Mucosa of descending colon (tissue), 3 donors: ENCODE data around the gene ARHGAP27. TPM values are rescaled to one million over a fixed set of nuclear protein-coding genes. Genes with fewer than 3 reads are reported as not detected.

Experiments
- ATAC-seq: fragments of 200-7000 bp; cut with Tn5 transposase; one replicate; pipeline ENCODE4 v1.9.1; 2020; ENCODE audit warnings: mild to moderate bottlenecking, moderate library complexity
- DNase-seq, 3 donors: peaks; one replicate each; pipeline ENCODE4 v3.0.0-alpha.2; 2020
- H3K36me3 ChIP-seq: fragments of 200-600 bp; one replicate; pipeline ENCODE4 v1.8.0; 2021; ENCODE audit warnings: low read depth, mild to moderate bottlenecking
- H3K4me1 ChIP-seq: fragments of 200-600 bp; one replicate; pipeline ENCODE4 v1.8.0; 2021; ENCODE audit warnings: low read depth, mild to moderate bottlenecking
- H3K4me3 ChIP-seq: fragments of 200-600 bp; one replicate; pipeline ENCODE4 v1.8.0; 2021; ENCODE audit warnings: mild to moderate bottlenecking
- H3K9me3 ChIP-seq: fragments of 200-600 bp; one replicate; pipeline ENCODE4 v1.8.0; 2021; ENCODE audit warnings: mild to moderate bottlenecking
- CTCF ChIP-seq: fragments of 200-600 bp; IDR thresholded peaks from one replicate; pipeline ENCODE4 v1.8.0; 2022; ENCODE audit warnings: antibody characterized with exemption, mild to moderate bottlenecking
- intact Hi-C, 2 donors: fragments of 100-400 bp; cut with DNase I in 1 of 2; cut with micrococcal nuclease in 1 of 2; formaldehyde crosslinking; loops; one replicate each; pipeline versions ENCODE4 v1.11.0 to v1.11.1; 2022; cut with DNase I, micrococcal nuclease
- total RNA-seq, 3 donors: library from RNA; stranded (reverse); fragmentation: NEBNext Ultra II Directional in 2 of 3; extraction: Animal tissue kit (Norgen Biotek cat#: 25700) in 2 of 3; gene quantifications; one replicate each; pipeline versions ENCODE4 v1.2.1 to v1.2.4, GENCODE V29; 2021 to 2023
- donor health status: DM: no; HTN: no; CAD: no; lungs with moderate emphysema.
- donor health status: DM: no; HTN: no; CAD: no.
- donor health status: DM: no; HTN: yes; CAD: no.

Gene ARHGAP27
- total RNA-seq, 3 donors from 2014 or later: 88.7 to 199 (median 165) TPM

GRCh38 chr17:45394091-45394490 is 38.6 kb downstream of the ARHGAP27 start:
- DNase-seq (no peak), ATAC-seq (no peak)
- Histone ChIP-seq H3K36me3 (no peaks in the 10 kb centered on the region), H3K9me3 (no peaks in the 10 kb centered on the region), H3K4me3 (no peak overlapping the region), H3K4me1 (peaks cover 3% of the 10 kb centered on the region)
- TF ChIP-seq CTCF: no peak
- intact Hi-C loops: no loop called here

GRCh38 chr17:45393411-45393810 is 39.3 kb downstream of the ARHGAP27 start:
- no peak for TF ChIP-seq CTCF
- Histone ChIP-seq H3K9me3 (no peaks in the 10 kb centered on the region), H3K36me3 (no peaks in the 10 kb centered on the region), H3K4me3 (no peak overlapping the region), H3K4me1 (peaks cover 3% of the 10 kb centered on the region)
- ATAC-seq: no peak
- intact Hi-C loops: no loop called here
- DNase-seq: no peak

GRCh38 chr17:45391918-45392317 is 40.8 kb downstream of the ARHGAP27 start:
- intact Hi-C loops: no loop called here
- Histone ChIP-seq H3K9me3 (no peaks in the 10 kb centered on the region), H3K4me3 (no peak overlapping the region), H3K36me3 (no peaks in the 10 kb centered on the region), H3K4me1 (peaks cover 3% of the 10 kb centered on the region)
- DNase-seq (no peak), ATAC-seq (peak; percentile 3)
- no peak for TF ChIP-seq CTCF

- Histone ChIP-seq H3K9me3 (no peaks in the 10 kb centered on the region), H3K4me1 (peaks cover 3% of the 10 kb centered on the region), H3K4me3 (no peak overlapping the region), H3K36me3 (no peaks in the 10 kb centered on the region)
- DNase-seq: no peak
- no peak for ATAC-seq
- intact Hi-C loops: no loop called here
- TF ChIP-seq CTCF: no peak
These were observed 41.4 kb downstream of the ARHGAP27 start for GRCh38 chr17:45391291-45391690.

- intact Hi-C loops: loop anchor here (5.0 to 10.0 kb wide), 2 partner anchors 65 to 167 kb away; partner anchors contain the start of gene FMNL1 (in 1 of the 2)
- no peaks in the 10 kb centered on the region for H3K9me3 ChIP-seq
- no peaks in the 10 kb centered on the region for H3K4me1 ChIP-seq
- no peaks in the 10 kb centered on the region for H3K36me3 ChIP-seq
- TF ChIP-seq CTCF: no peak
- ATAC-seq: no peak
- H3K4me3 ChIP-seq: no peak overlapping the region
- no peak for DNase-seq
These were observed 43.3 kb downstream of the ARHGAP27 start for GRCh38 chr17:45389354-45389753.
